NCI-H2196 treated with DMSO at 0.1 percent for 48 hours (cell line): Measurements from ENCODE around the gene UBE2I.
"Not testable (repeated sequence)": the region's sequence is repeated elsewhere in the genome, so short reads cannot be mapped to it uniquely, and the experiment has no call there.

Experiments
- DNase-seq: peaks from one replicate; lab custom pipeline; 2025; ENCODE audit not compliant: unreplicated experiment; lab: John Stamatoyannopoulos, UW

The UBE2I gene

DNA sequence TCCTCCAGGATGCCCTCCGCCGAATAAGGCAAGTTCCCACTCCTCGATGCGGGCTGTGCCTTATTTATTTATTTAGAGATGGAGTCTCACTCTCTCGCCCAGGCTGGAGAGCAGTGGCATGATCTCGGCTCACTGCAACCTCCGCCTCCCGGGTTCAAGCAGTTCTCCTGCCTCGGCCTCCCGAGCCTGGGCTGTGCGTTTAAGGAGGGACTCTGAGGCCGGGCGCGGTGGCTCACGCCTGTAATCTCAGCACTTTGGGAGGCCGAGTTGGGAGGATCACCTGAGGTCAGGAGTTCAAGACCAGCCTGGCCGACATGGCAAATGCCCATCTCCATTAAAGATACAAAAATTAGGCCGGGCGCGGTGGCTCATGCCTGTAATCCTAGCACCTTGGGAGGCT lies 18.7 kb downstream of the UBE2I start:
- DNase-seq, result not testable (repeated sequence)

- not testable (repeated sequence) for DNase-seq
These were observed 19.5 kb downstream of the UBE2I start for GRCh38 chr16:1328961-1329360.

DNA sequence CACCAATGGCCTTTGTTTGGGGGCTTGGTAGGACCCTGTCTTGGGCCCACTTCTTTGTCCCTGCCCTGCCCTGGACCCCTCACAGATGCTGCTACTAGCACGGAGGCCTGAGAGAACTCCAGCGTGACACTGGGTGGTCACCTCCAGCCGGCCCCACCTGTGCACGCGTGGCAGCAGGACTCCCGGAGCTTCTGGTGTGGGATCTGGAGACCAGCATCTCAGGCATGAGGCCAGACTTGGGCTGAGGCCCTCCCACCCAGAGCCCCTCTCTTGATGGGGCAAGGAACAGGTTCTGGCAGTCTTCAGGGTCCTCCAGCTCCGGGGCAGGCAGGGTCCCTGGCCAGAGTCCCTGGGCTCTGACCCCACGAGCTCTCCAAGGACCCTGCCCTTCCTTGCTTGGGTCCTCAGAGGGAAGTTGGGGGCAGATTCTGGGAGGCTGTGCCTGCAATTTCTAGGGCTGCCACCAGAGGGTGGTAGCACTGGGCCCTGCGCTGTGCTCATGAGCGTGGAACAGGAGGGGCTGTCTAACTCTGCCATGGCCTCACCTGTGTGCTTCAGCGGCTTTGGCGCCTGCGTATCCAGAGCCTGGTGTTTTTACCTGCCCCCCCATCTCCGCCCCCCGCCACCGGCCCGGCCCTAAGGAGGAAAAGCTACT lies 21.0 kb downstream of the UBE2I start:
- no peak for DNase-seq

DNA sequence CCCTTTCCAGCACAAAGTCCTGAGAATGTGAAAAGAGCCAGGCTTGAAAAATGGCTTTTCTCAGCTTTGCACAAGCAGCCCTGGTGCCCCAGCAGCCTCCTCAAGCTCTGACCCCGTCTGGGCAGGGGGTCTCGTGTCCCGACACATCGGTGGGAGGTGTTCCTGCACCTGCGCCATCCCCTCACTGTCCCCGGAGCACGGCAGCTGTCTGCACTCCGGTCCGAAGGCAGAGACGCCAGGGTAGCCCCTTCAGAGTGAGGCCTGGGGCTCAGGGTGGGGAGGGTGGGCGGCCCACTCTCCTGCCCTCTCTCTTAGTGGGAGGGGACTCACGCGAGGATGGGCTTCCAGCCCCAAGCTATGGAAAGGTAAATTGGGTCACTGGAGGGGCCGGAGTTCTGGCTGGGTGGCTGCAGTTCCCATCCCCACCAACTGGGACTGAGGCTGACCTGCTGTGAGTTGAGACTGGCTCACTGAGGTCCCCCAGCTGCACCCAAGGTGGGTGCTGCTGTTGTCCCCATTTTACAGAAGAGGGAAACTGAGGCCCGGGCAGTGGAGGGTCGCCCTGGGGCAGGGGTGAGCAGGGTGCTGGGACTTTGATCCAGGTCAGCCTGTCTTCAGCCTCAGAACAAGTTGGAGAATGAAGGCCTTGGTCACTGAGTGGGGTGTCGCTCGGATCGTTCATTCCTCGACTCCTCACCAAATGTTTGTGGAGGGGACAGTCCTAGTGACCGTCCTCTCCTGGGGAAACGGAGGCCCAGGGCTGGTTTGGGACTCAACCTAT lies 21.7 kb downstream of the UBE2I start:
- no peak for DNase-seq

DNA sequence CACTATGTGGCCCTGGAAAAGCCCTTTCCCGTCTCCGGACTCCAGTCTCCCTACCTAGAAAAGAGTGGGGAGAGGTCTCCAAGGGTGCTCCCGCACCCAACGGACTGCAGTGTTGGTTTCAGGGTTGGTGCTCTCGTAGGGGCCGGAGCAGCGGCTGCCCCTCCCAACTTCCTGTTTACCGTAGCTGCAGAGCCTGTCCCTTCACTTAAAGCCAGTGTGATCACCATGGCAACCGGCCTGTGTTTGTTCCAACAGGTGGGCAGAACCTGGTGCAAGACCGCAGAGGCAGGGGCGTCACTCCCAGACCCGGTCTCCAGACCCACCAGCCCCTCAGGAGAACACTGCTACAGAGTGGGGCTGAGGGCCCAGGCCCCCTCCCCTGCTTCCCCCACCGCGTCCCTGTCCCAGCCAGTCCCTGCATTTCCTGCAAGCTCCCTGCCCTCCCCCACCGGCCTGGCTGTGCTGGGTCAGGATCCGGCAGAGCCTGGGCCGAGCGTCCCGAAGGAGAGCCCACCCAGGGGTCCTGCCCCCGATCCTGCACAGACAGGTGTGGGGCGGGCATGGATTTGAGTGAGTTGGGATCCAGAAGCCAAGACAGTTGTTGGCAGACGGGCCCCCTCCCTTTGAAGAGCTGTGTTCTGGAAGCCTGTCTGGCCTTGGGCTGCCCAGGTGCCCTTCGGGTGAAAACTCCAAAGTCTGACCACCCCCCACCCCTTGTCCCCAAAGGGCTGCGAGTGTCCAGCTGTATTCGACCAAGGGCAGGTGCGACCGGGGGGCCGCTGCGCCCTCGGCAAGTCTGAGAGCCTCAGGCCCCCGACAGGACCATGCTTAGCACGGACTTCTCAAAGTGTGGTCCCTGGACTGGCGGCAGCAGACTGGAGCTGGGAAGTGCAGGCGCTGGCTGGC lies 22.5 kb downstream of the UBE2I start:
- DNase-seq, result peak; percentile 87

DNA sequence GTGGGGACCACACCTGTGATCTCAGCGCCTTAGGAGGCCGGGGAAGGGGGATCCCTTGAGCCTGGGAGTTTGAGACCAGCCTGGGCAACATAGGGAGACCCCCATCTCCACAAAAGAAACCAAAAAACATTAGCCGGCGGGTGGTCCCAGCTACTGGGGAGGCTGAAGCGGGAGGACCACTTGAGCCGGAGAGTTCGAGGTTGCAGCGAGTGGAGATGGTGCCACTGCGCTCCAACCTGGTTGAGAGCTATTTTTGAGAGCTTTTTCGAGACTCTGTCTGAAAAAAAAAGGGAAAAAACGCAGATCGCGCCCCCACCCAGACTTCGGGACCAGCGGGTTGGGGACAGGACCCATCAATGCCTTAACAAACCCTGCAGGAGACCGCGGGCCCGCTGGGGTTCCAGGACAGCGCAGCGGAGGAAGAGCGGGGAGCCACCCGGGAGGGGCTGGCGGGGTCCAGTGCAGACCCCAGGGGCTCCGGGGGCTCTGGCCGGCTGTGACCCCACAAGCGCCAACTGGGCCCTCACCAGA lies 23.2 kb downstream of the UBE2I start:
- DNase-seq, result no peak

GRCh38 chr16:1333149-1333812 lies 23.8 kb downstream of the UBE2I start, which contains the start of gene BAIAP3:
Gene BAIAP3, plus strand, starts transcription at chr16:1333645. Its CDS starts 4,905 bp downstream, at chr16:1338550.
- peak; percentile 23 for DNase-seq

DNA sequence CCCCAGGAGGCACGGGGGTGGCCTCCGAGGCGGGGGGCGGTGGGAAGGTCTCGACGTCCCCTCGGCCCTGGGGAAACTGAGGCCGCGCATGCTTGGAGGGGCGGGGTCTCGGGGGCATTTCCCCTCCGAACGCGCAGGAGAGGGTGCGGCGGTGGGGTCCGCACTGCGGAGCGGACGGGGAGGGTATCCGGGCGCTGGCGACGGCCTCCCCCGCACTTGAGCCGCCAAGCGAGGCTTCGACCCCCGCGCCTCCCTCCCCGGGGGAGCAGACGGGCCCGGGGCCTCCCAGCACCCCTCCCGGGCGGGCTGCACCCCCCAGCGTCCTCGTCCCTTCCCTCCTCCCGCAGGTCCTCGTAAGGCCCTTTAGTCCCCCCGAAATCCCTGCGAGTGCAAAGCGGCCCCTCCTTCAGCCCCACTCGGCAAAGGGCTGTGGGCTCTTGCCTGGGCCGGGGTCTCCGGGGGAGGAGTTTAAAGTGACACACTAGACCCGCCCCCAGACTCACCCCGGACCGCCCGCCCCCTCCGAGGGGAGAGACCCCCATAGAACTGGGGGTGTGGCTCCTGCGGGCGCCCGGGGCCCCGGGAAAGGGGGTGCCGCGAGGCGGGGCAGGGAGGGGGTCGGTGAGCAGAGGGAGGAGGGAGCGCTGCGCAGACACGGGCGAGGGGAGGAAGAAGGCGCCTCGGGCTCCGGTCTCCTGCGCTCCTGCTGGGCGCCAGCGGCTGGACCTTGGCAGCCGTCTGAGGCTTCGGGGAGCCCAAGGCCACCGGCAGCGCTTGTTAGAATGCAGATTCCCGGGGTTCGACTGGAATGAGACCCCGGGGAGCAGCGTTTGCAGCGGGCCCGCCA lies 24.6 kb downstream of the UBE2I start:
- no peak for DNase-seq

GRCh38 chr16:1334739-1335138 lies 25.3 kb downstream of the UBE2I start:
- no peak for DNase-seq

DNA sequence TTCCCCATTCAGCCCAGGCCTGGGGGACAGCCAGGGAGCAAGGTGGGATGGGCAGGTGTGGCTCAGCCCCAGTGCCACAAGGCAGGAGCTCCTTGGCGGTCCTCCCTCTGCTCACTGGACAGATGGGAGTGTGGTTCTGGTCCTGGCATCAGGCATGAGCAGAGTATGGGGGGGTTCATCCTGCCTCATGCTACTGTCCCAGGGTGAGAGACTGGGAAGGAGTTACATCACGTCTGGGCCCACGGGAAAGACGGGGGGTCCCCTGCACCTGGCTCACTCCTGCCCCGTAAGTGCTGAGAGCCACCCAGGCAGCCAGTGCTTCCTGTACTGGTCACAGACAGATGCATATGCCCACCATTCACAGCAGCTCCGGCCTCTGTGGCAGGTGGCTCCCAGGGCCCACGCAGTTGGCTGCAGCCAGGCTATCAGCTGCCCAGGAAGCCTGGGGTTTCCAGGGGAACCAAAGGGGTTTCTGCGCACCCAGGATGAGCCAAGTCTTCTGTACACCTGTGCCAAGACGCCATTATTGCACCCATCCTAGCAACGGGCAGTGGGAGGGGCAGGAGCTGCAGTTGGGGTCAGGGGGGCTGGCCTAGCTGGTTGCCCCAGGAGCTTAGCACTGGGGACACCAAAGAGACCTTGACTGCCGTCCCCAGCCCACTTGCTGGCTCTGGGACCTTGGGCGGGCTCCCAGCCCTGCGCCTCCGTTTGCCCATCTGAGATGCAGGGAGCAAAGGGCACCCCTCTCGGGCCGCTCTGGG lies 26.0 kb downstream of the UBE2I start:
- no peak for DNase-seq

GRCh38 chr16:1335996-1336395 lies 26.6 kb downstream of the UBE2I start:
- no peak for DNase-seq

DNA sequence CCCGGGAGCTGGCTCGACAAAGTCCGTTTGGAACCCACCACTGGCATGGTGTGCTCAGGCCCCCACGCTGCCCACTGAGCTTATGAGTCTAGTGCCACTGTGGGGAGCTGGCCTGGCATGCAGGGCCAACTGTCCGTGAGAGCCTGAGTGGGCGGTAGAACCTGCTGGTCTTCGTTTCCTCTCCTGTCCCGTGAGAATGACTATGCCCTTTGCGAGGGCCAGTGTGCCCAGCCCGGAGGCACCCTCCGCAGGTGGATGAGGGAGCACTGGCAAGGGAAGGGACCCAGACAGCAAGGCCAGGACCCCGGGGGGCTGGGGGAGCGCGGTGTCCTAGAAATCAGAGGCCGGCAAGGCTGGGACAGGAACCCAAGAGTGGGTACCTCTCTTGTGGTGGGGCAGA lies 27.2 kb downstream of the UBE2I start:
- no peak for DNase-seq

GRCh38 chr16:1337486-1337885 lies 28.1 kb downstream of the UBE2I start:
- no peak for DNase-seq

DNA sequence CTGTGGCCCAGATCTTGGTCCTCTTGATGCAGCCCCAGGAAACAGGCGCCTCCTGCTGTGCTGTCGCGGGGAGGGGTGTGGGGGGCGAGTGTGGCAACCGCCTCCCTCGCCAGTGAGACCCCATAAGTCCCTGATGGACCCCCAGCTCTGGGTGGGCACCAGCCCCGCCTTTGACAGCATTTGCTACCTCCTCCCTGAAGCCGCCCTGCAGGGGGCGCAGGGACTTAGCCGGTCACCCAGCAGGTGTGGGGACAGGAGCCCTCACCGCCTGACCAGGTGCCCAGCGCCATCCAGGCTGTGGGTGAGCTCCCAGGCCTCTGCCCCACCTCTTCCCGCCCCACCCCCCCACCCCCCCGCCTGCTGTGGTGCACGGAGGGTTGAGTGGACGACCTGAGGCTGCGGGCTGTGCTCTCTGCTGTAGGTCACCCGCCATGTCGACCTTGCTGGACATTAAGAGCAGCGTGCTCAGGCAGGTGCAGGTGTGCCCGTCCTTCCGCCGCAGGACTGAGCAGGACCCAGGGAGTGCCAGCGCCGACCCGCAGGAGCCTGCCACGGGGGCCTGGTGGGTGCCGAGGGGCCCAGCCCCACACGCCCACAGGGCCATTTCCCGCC lies 28.8 kb downstream of the UBE2I start:
- DNase-seq, result peak; percentile 27

GRCh38 chr16:1338855-1339675 lies 29.6 kb downstream of the UBE2I start:
- DNase-seq, result no peak

DNA sequence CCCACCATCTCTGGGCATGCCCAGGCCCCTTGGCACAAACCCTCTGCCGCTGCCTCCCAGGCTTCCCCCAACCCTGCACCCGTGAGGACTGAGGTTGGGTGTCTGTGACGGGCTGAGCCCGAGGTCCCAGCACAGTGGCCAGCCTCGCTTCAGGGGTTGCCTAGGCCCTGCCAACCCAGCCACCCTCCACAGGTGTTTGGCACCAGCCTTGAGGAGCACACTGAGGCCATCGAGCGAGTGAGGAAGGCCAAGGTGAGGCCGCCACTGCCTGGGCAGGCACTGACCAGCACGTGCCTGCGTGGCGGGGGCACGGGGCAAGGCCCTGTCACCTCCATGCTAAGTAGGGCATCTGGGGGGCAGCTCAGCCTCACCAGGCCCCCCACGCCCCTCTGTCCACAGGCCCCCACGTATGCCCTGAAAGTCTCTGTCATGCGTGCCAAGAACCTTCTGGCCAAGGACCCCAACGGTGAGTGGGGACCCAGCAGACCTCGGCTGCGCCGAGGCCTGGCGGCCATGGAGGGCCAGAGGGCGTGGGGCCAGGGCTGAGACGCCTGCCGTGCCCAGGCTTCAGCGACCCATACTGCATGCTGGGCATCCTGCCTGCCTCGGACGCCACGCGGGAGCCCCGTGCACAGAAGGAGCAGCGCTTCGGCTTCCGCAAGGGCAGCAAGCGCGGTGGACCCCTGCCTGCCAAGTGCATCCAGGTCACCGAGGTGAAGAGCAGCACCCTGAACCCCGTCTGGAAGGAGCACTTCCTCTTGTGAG lies 31.5 kb downstream of the UBE2I start:
- no peak for DNase-seq
